HUES6 (cell line): Measurements from ENCODE around the gene AFF2.

Experiments used
- H3K27ac ChIP-seq: 2 replicates; pipeline ENCODE4 v1.7.0; 2013; ENCODE audit warnings: low read depth, mild to moderate bottlenecking, low read length, inconsistent platforms
- H3K27me3 ChIP-seq: 2 replicates; pipeline ENCODE4 v1.6.1; 2013; ENCODE audit warnings: low read length; ENCODE audit not compliant: control insufficient read depth, insufficient read depth
- H3K36me3 ChIP-seq: 2 replicates; pipeline ENCODE4 v1.6.1; 2013; ENCODE audit warnings: low read length; ENCODE audit not compliant: control insufficient read depth, insufficient read depth
- H3K4me1 ChIP-seq: 2 replicates; pipeline ENCODE4 v1.6.1; 2013; ENCODE audit warnings: low read length; ENCODE audit not compliant: control insufficient read depth, insufficient read depth
- H3K4me3 ChIP-seq: 2 replicates; pipeline ENCODE4 v1.5.1; 2013; ENCODE audit warnings: low read depth, low read length
- H3K9ac ChIP-seq: one replicate; pipeline ENCODE4 v1.6.1; 2013; ENCODE audit warnings: mild to moderate bottlenecking, low read length
- H3K9me3 ChIP-seq: 2 replicates; pipeline ENCODE4 v1.6.1; 2013; ENCODE audit warnings: low read depth, low read length; ENCODE audit not compliant: control insufficient read depth, insufficient read depth

AFF2 gene

GRCh38 chrX:148670277-148670676 lies 169.9 kb downstream of the AFF2 start:
- no peaks in the 10 kb centered on the region for H3K27me3 ChIP-seq
- H3K27ac ChIP-seq: no peak overlapping the region
- H3K4me3 ChIP-seq: no peak overlapping the region
- no peaks in the 10 kb centered on the region for H3K36me3 ChIP-seq
- no peak overlapping the region for H3K9ac ChIP-seq
- no peaks in the 10 kb centered on the region for H3K4me1 ChIP-seq
- H3K9me3 ChIP-seq: peaks cover 41% of the 10 kb centered on the region

- Histone ChIP-seq H3K4me1 (no peaks in the 10 kb centered on the region), H3K36me3 (no peaks in the 10 kb centered on the region), H3K4me3 (no peak overlapping the region), H3K27ac (no peak overlapping the region), H3K9ac (no peak overlapping the region), H3K27me3 (no peaks in the 10 kb centered on the region), H3K9me3 (peaks cover 32% of the 10 kb centered on the region)
Observed at GRCh38 chrX:148672517-148672916, 172.1 kb downstream of the AFF2 start.

- Histone ChIP-seq H3K9ac (no peak overlapping the region), H3K36me3 (no peaks in the 10 kb centered on the region), H3K4me1 (no peaks in the 10 kb centered on the region), H3K27ac (no peak overlapping the region), H3K9me3 (no peaks in the 10 kb centered on the region), H3K4me3 (no peak overlapping the region), H3K27me3 (no peaks in the 10 kb centered on the region)
Observed at GRCh38 chrX:148681605-148682004, 181.2 kb downstream of the AFF2 start.

- H3K4me3 ChIP-seq: no peak overlapping the region
- no peak overlapping the region for H3K9ac ChIP-seq
- H3K4me1 ChIP-seq: no peaks in the 10 kb centered on the region
- H3K9me3 ChIP-seq: no peaks in the 10 kb centered on the region
- H3K27me3 ChIP-seq: no peaks in the 10 kb centered on the region
- H3K36me3 ChIP-seq: no peaks in the 10 kb centered on the region
- no peak overlapping the region for H3K27ac ChIP-seq
Observed at GRCh38 chrX:148682206-148682605, 181.8 kb downstream of the AFF2 start.

- no peak overlapping the region for H3K27ac ChIP-seq
- H3K4me1 ChIP-seq: no peaks in the 10 kb centered on the region
- no peak overlapping the region for H3K9ac ChIP-seq
- no peaks in the 10 kb centered on the region for H3K27me3 ChIP-seq
- H3K36me3 ChIP-seq: no peaks in the 10 kb centered on the region
- H3K4me3 ChIP-seq: no peak overlapping the region
- no peaks in the 10 kb centered on the region for H3K9me3 ChIP-seq
Observed at GRCh38 chrX:148691456-148691855, 191.0 kb downstream of the AFF2 start.

GRCh38 chrX:148695255-148695654 lies 194.8 kb downstream of the AFF2 start:
- H3K9ac ChIP-seq: no peak overlapping the region
- H3K4me3 ChIP-seq: no peak overlapping the region
- H3K27ac ChIP-seq: no peak overlapping the region
- no peaks in the 10 kb centered on the region for H3K36me3 ChIP-seq
- H3K9me3 ChIP-seq: no peaks in the 10 kb centered on the region
- no peaks in the 10 kb centered on the region for H3K4me1 ChIP-seq
- no peaks in the 10 kb centered on the region for H3K27me3 ChIP-seq

- no peak overlapping the region for H3K9ac ChIP-seq
- no peaks in the 10 kb centered on the region for H3K9me3 ChIP-seq
- H3K4me1 ChIP-seq: no peaks in the 10 kb centered on the region
- H3K4me3 ChIP-seq: no peak overlapping the region
- H3K36me3 ChIP-seq: no peaks in the 10 kb centered on the region
- no peaks in the 10 kb centered on the region for H3K27me3 ChIP-seq
- H3K27ac ChIP-seq: no peak overlapping the region
Observed at GRCh38 chrX:148698221-148698620, 197.8 kb downstream of the AFF2 start.

GRCh38 chrX:148700021-148700420 lies 199.6 kb downstream of the AFF2 start:
- H3K9me3 ChIP-seq: no peaks in the 10 kb centered on the region
- no peak overlapping the region for H3K9ac ChIP-seq
- H3K27ac ChIP-seq: no peak overlapping the region
- H3K36me3 ChIP-seq: no peaks in the 10 kb centered on the region
- no peak overlapping the region for H3K4me3 ChIP-seq
- H3K27me3 ChIP-seq: no peaks in the 10 kb centered on the region
- no peaks in the 10 kb centered on the region for H3K4me1 ChIP-seq

GRCh38 chrX:148713981-148714380 lies 213.6 kb downstream of the AFF2 start:
- no peak overlapping the region for H3K27ac ChIP-seq
- no peaks in the 10 kb centered on the region for H3K9me3 ChIP-seq
- no peaks in the 10 kb centered on the region for H3K36me3 ChIP-seq
- H3K9ac ChIP-seq: no peak overlapping the region
- no peak overlapping the region for H3K4me3 ChIP-seq
- H3K4me1 ChIP-seq: no peaks in the 10 kb centered on the region
- H3K27me3 ChIP-seq: peaks cover 2% of the 10 kb centered on the region; the same call in 1 of the 2 replicates

- Histone ChIP-seq H3K36me3 (no peaks in the 10 kb centered on the region), H3K4me3 (no peak overlapping the region), H3K9me3 (no peaks in the 10 kb centered on the region), H3K27me3 (peaks cover 2% of the 10 kb centered on the region; the same call in 1 of the 2 replicates), H3K4me1 (no peaks in the 10 kb centered on the region), H3K9ac (no peak overlapping the region), H3K27ac (no peak overlapping the region)
Observed at GRCh38 chrX:148715361-148715760, 214.9 kb downstream of the AFF2 start.

- Histone ChIP-seq H3K27ac (no peak overlapping the region), H3K4me1 (no peaks in the 10 kb centered on the region)
Observed at GRCh38 chrX:148722966-148723365, 222.5 kb downstream of the AFF2 start.

GRCh38 chrX:148723551-148723950 lies 223.1 kb downstream of the AFF2 start:
- Histone ChIP-seq H3K4me3 (no peak overlapping the region), H3K36me3 (no peaks in the 10 kb centered on the region), H3K4me1 (no peaks in the 10 kb centered on the region), H3K27ac (no peak overlapping the region), H3K9ac (no peak overlapping the region), H3K9me3 (no peaks in the 10 kb centered on the region; the same call in 1 of the 2 replicates), H3K27me3 (no peaks in the 10 kb centered on the region; the same call in 1 of the 2 replicates)

More at GRCh38 chrX:148722966-148723365, 222.5 kb downstream of the AFF2 start:
- no peak overlapping the region for H3K4me3 ChIP-seq
- H3K27me3 ChIP-seq: no peaks in the 10 kb centered on the region; the same call in 1 of the 2 replicates
- no peak overlapping the region for H3K9ac ChIP-seq
- H3K36me3 ChIP-seq: no peaks in the 10 kb centered on the region
- H3K9me3 ChIP-seq: no peaks in the 10 kb centered on the region; the same call in 1 of the 2 replicates
